Lung (tissue), 12 donors: Measurements from ENCODE around the gene CCDC78. TPM values are rescaled to one million over a fixed set of nuclear protein-coding genes. Genes with fewer than 3 reads are reported as not detected.

Source experiments
- ATAC-seq: fragments of 200-7000 bp; cut with Tn5 transposase; one replicate; pipeline ENCODE4 v1.9.1; 2020; ENCODE audit warnings: moderate number of reproducible peaks; ENCODE audit not compliant: insufficient read depth, low FRiP score
- DNase-seq, 3 donors: peaks; one replicate each; pipeline ENCODE4 v3.0.0-alpha.2; 2013 to 2017
- H3K27ac ChIP-seq, 2 donors: one replicate each; pipeline ENCODE4 v1.5.1; 2013; ENCODE audit warnings: mild to moderate bottlenecking in 2 of 2, moderate library complexity in 2 of 2, control low read depth in 1 of 2, inconsistent platforms in 1 of 2, low read depth in 1 of 2, low read length in 1 of 2
- H3K27me3 ChIP-seq, 3 donors: one replicate each; pipeline ENCODE4 v1.5.1; 2013; ENCODE audit warnings: low read length in 2 of 3; ENCODE audit not compliant: control insufficient read depth in 3 of 3, insufficient read depth in 3 of 3
- H3K36me3 ChIP-seq, 4 donors: one replicate each; pipeline ENCODE4 v1.5.1; 2013; ENCODE audit warnings: low read length in 4 of 4, mild to moderate bottlenecking in 1 of 4, moderate library complexity in 1 of 4; ENCODE audit not compliant: control insufficient read depth in 4 of 4, insufficient read depth in 4 of 4
- H3K4me1 ChIP-seq, 5 donors: one replicate each; pipeline ENCODE4 v1.5.1; 2013; ENCODE audit warnings: low read length in 5 of 5, mild to moderate bottlenecking in 2 of 5, moderate library complexity in 1 of 5; ENCODE audit not compliant: control insufficient read depth in 5 of 5, insufficient read depth in 5 of 5
- H3K4me3 ChIP-seq: one replicate; pipeline ENCODE4 v1.5.1; 2013; ENCODE audit warnings: mild to moderate bottlenecking, control low read depth, moderate library complexity
- H3K9ac ChIP-seq, 2 donors: one replicate each; pipeline ENCODE4 v1.5.1; 2013; ENCODE audit warnings: low read length in 2 of 2, control low read depth in 1 of 2; ENCODE audit not compliant: insufficient read depth in 1 of 2
- H3K9me3 ChIP-seq, 4 donors: one replicate each; pipeline ENCODE4 v1.5.1; 2013; ENCODE audit warnings: low read length in 3 of 4, mild to moderate bottlenecking in 1 of 4, moderate library complexity in 1 of 4; ENCODE audit not compliant: control insufficient read depth in 4 of 4, insufficient read depth in 3 of 4
- CTCF ChIP-seq: IDR thresholded peaks from 2 replicates; pipeline ENCODE4 v1.5.1; 2012; ENCODE audit warnings: mild to moderate bottlenecking; ENCODE audit errors: control extremely low read depth, extremely low read depth
- WGBS, 2 donors: extraction: QIAGEN DNeasy Blood & Tissue Kit; methylation state at CpG; one replicate each; pipeline ENCODE4 v1.1.7; 2013; 5-methylcytosine and 5-hydroxymethylcytosine counted together
- polyA plus RNA-seq, 2 donors: library from polyadenylated mRNA; stranded (reverse); fragments of 200-250 nt; gene quantifications; one replicate each; pipeline ENCODE4 v1.2.1, GENCODE V29; 2013
- total RNA-seq, 2 donors: library from RNA; depleted of rRNA in 1 of 2; stranded (reverse); fragments of >200 nt in 1 of 2; gene quantifications; one replicate each; pipeline ENCODE4 v1.2.1, GENCODE V29; 2014 to 2021
- donor health status: control.
- donor health status: control.
- donor health status: Bipolar disorder and iron deficiency.
- donor health status: healthy.
- donor health status: DM: yes; HTN: yes; CAD: no.

CCDC78 gene
- total and polyA plus RNA-seq, 4 donors, result 25.6 to 71.6 (median 37.0) TPM

- H3K27ac ChIP-seq, result no peak overlapping the region
- no peak overlapping the region for H3K4me3 ChIP-seq
- H3K27me3 ChIP-seq, result no peaks in the 10 kb centered on the region
- TF ChIP-seq CTCF, result no peak
- no peak overlapping the region for H3K9ac ChIP-seq
- DNase-seq (no peak), ATAC-seq (no peak)
- peaks cover 0 to 3% (median under 1%) of the 10 kb centered on the region in 5 donors for H3K4me1 ChIP-seq
- WGBS, 2 donors, result 85 to 90% methylated on average over 30 to 34 of the region's 34 CpGs
- no peaks in the 10 kb centered on the region for H3K9me3 ChIP-seq
- peaks cover 5 to 58% (median 13%) of the 10 kb centered on the region in 4 donors for H3K36me3 ChIP-seq
Measured at GRCh38 chr16:733382-734207, 7.4 kb upstream of the CCDC78 start.

- peaks cover 5 to 57% (median 12%) of the 10 kb centered on the region in 4 donors for H3K36me3 ChIP-seq
- WGBS, 2 donors, result 92% methylated on average over 13 of the region's 13 CpGs
Measured at GRCh38 chr16:732936-733335, 6.7 kb upstream of the CCDC78 start.

GRCh38 chr16:732332-732731 lies 6.1 kb upstream of the CCDC78 start:
- no peak overlapping the region for H3K4me3 ChIP-seq
- peaks cover 0 to 7% (median 3%) of the 10 kb centered on the region in 5 donors for H3K4me1 ChIP-seq
- DNase-seq, result no peak
- peaks cover 5 to 52% (median 11%) of the 10 kb centered on the region in 4 donors for H3K36me3 ChIP-seq
- peaks cover 0 to 3% (median 2%) of the 10 kb centered on the region in 3 donors for H3K27me3 ChIP-seq
- no peak overlapping the region for H3K9ac ChIP-seq
- no peaks in the 10 kb centered on the region for H3K9me3 ChIP-seq
- no peak for TF ChIP-seq CTCF
- H3K27ac ChIP-seq, result no peak overlapping the region
- 94 to 95% methylated on average over 12 of the region's 12 CpGs for WGBS, 2 donors
- ATAC-seq, result no peak

More at GRCh38 chr16:732936-733335, 6.7 kb upstream of the CCDC78 start:
- Histone ChIP-seq H3K27ac (no peak overlapping the region), H3K9ac (no peak overlapping the region), H3K4me3 (no peak overlapping the region), H3K27me3 (no peaks in the 10 kb centered on the region), H3K4me1 (peaks cover 0 to 5% (median 3%) of the 10 kb centered on the region in 5 donors), H3K9me3 (no peaks in the 10 kb centered on the region)
- TF ChIP-seq CTCF, result no peak
- DNase-seq (no peak), ATAC-seq (no peak)
